GM13976 (cell line): Measurements from ENCODE around the gene ZNF649.

Experiments used
- DNase-seq: peaks from one replicate; pipeline ENCODE4 v3.0.0; 2012; ENCODE audit warnings: low spot score
- CTCF ChIP-seq: IDR thresholded peaks from 2 replicates; pipeline ENCODE4 v1.5.1; 2012; ENCODE audit warnings: borderline replicate concordance, mild to moderate bottlenecking; ENCODE audit not compliant: insufficient read depth; ENCODE audit errors: extremely low read depth, missing control alignments, control extremely low read depth
- in situ Hi-C: fragments of 300-500 bp; cut with MboI; formaldehyde crosslinking; loops from one replicate; pipeline ENCODE4 v1.12.0; 2022; ENCODE audit warnings: low sequenced_read_pairs, mixed read lengths, inconsistent platforms; ENCODE audit not compliant: unreplicated experiment

Gene ZNF649

DNA sequence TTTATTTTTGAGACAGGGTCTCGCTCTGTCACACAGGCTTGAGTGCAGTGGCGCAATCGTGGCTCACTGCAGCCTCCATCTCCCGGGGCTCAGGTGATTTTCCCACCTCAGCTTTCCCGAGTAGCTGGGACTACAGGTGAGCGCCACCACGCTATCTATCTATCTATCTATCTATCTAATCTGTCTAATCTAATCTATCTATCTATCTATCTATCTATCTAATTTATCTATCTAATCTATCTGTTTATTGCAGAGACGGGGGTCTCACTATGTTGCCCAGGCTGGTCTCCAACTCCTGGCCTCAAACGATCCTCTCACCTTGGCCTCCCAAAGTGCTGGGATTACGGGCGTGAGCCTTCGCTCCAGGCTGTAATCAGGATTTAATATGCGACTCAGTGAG is 23.0 kb upstream of the ZNF649 start:
- no peak for TF ChIP-seq CTCF
- in situ Hi-C loops: no loop called here
- DNase-seq: no peak

GRCh38 chr19:51926784-51927741 is 22.2 kb upstream of the ZNF649 start, which contains the start of gene ZNF613:
Gene ZNF613, plus strand, starts transcription at chr19:51927472. Its CDS starts 8,749 bp downstream, at chr19:51936221.
- in situ Hi-C loops: no loop called here
- DNase-seq: peak; percentile 88
- TF ChIP-seq CTCF: no peak

- TF ChIP-seq CTCF: no peak
- no peak for DNase-seq
- in situ Hi-C loops: no loop called here
Measured at GRCh38 chr19:51926426-51926783, 21.6 kb upstream of the ZNF649 start.

GRCh38 chr19:51921949-51922348 is 17.1 kb upstream of the ZNF649 start:
- TF ChIP-seq CTCF: no peak
- no peak for DNase-seq
- in situ Hi-C loops: no loop called here

GRCh38 chr19:51919606-51920005 is 14.8 kb upstream of the ZNF649 start:
- in situ Hi-C loops: no loop called here
- DNase-seq: no peak
- no peak for TF ChIP-seq CTCF

GRCh38 chr19:51916167-51916566 is 11.3 kb upstream of the ZNF649 start:
- in situ Hi-C loops: no loop called here
- no peak for DNase-seq
- no peak for TF ChIP-seq CTCF
